Neural crest cell (in vitro differentiated cells): Measurements from ENCODE around the gene STARD3NL. TPM values are rescaled to one million over a fixed set of nuclear protein-coding genes. Genes with fewer than 3 reads are reported as not detected.

Source experiments
- DNase-seq: peaks from one replicate; pipeline ENCODE4 v3.0.0; 2021; ENCODE audit warnings: low read depth, mixed read lengths, low spot score
- H3K27ac Mint-ChIP-seq: one replicate; pipeline ENCODE4 v1.8.0; 2021; ENCODE audit warnings: mild to moderate bottlenecking, mixed read lengths; ENCODE audit not compliant: unreplicated experiment
- H3K27me3 Mint-ChIP-seq: 2 replicates; pipeline ENCODE4 v1.8.0; 2021; ENCODE audit warnings: low read depth, mild to moderate bottlenecking, mixed read lengths
- H3K36me3 Mint-ChIP-seq: 2 replicates; pipeline ENCODE4 v1.8.0; 2021; ENCODE audit warnings: low read depth, mild to moderate bottlenecking, mixed read lengths
- H3K4me1 Mint-ChIP-seq: 2 replicates; pipeline ENCODE4 v1.8.0; 2021; ENCODE audit warnings: mixed read lengths
- H3K4me3 Mint-ChIP-seq: one replicate; pipeline ENCODE4 v1.8.0; 2021; ENCODE audit warnings: mild to moderate bottlenecking, mixed read lengths
- H3K9me3 Mint-ChIP-seq: 2 replicates; pipeline ENCODE4 v1.8.0; 2021; ENCODE audit warnings: mixed read lengths
- long read RNA-seq: library from polyadenylated mRNA; unstranded; transcript quantifications from one replicate; pipeline ENCODE4 v2.0.0, GENCODE V29; 2020
- total RNA-seq: library from RNA; stranded (reverse); gene quantifications from 2 replicates; pipeline ENCODE4 v1.2.1, GENCODE V29; 2021
- TF ChIP-seq, protein P1 (sequence below): fragments of 200-600 bp; sonication (generic); conservative IDR thresholded peaks from 2 replicates; pipeline ENCODE4 v1.5.0; 2021; ENCODE audit warnings: antibody characterized with exemption, mild to moderate bottlenecking

Gene STARD3NL, protein sequence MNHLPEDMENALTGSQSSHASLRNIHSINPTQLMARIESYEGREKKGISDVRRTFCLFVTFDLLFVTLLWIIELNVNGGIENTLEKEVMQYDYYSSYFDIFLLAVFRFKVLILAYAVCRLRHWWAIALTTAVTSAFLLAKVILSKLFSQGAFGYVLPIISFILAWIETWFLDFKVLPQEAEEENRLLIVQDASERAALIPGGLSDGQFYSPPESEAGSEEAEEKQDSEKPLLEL
- 61.5 and 62.4 TPM in 2 replicates for total RNA-seq
- long read RNA-seq, transcript STARD3NL-204 (8 exons, 1,341 nt): minor isoform, 8 of 224 reads
- long read RNA-seq, transcript STARD3NL-202 (10 exons, 1,365 nt): minor isoform, 29 of 224 reads
- long read RNA-seq, transcript STARD3NL-201 (9 exons, 1,728 nt): major isoform, 169 of 224 reads
- long read RNA-seq, partial matches to known transcripts: 7 of 224 reads
- long read RNA-seq, other reads (novel, unspliced or antisense): 11 of 224 reads

DNA sequence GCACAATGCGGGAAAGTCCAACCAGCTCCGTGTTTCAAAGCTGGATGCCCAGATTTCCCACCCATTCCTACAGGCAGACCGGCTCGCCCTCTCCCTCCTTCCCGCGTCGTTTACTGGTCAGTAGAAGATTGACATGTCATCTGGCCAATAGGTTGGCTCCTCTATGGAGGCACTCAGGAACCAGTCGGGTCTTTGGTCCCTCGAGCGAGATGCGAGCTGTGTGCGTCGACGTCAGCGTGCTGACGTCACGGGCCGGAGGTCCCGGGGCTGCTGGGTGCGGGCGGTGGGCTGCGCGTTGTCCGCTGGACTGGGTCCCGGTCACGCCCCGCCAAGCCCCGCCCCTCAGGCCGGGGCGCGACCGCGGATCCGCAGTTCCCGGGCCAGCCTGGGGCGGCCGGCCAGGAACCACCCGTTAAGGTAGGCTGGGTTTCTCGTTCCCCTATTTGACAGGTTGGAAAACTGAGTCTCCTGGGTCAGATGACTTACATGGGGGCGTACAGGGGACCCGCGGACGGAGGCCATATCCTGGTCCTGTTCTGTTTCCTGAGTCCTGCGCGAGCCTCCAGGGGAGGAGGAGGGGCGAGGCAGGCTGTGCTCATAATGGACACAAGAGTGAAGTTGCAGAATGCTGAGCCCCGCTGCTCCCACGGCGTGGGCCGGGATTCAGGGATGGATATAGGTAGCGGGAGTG lies at the start of gene STARD3NL:
TSS of gene STARD3NL (plus strand) at position 242 of the 691 bp plus-strand sequence. CDS start 29,260 bp downstream, outside the sequence.
- peaks cover 4% of the 10 kb centered on the region for H3K9me3 Mint-ChIP-seq
- DNase-seq: peak; percentile 95

DNA sequence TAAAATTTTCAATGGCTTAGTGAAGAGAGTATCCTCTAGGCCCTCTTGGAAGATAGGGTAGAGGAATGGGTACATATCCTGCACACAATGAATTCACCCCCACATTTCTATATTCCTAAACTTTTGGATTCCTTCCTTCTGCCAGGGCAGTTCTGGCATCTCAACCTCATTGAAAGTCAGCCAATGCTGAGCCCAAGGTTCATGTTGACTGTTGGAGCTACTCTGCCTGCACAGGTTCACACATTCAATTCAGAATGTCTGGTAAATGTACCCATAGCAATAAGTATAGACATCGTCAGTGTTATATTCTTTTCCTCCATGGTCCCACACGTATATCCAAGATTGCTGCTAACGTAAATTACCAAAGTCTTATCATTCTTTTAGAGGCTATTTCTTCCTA lies 48.9 kb upstream of the STARD3NL start:
- H3K4me1 Mint-ChIP-seq: no peaks in the 10 kb centered on the region
- H3K27me3 Mint-ChIP-seq: no peaks in the 10 kb centered on the region
- no peak for DNase-seq
- no peaks in the 10 kb centered on the region for H3K36me3 Mint-ChIP-seq
- H3K4me3 Mint-ChIP-seq: no peak overlapping the region
- TF ChIP-seq, protein P1, sequence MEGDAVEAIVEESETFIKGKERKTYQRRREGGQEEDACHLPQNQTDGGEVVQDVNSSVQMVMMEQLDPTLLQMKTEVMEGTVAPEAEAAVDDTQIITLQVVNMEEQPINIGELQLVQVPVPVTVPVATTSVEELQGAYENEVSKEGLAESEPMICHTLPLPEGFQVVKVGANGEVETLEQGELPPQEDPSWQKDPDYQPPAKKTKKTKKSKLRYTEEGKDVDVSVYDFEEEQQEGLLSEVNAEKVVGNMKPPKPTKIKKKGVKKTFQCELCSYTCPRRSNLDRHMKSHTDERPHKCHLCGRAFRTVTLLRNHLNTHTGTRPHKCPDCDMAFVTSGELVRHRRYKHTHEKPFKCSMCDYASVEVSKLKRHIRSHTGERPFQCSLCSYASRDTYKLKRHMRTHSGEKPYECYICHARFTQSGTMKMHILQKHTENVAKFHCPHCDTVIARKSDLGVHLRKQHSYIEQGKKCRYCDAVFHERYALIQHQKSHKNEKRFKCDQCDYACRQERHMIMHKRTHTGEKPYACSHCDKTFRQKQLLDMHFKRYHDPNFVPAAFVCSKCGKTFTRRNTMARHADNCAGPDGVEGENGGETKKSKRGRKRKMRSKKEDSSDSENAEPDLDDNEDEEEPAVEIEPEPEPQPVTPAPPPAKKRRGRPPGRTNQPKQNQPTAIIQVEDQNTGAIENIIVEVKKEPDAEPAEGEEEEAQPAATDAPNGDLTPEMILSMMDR: no peak
- no peak overlapping the region for H3K27ac Mint-ChIP-seq
- peaks cover 3% of the 10 kb centered on the region for H3K9me3 Mint-ChIP-seq

More for the DNA sequence above, at the start of gene STARD3NL:
- Mint-ChIP-seq H3K4me3 (peak within 1 kb of the TSS; percentile 91), H3K27ac (peak within 1 kb of the TSS; percentile 98), H3K27me3 (peaks cover 8% of the 10 kb centered on the region), H3K36me3 (no peaks in the 10 kb centered on the region), H3K4me1 (peaks cover 34% of the 10 kb centered on the region)
- TF ChIP-seq, protein P1: no peak

DNA sequence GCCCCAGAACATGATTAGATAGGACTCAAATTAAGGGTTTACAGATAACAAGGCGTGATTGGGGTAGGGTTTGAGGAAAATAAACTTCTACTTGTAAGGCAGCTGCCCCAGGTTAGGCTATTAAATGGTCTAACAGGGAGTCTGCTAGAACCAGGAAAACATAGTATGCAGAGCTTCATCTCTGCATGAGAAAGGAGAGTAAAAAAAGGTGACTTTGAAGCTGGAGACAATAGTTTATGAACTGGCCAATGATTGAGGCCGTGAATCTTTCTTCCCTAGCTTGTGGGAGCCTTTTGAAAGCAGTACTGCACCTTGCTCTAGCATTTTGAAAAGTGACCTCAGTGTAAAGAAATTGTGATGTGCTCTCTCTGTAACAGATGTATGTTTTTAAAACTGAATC lies 48.5 kb upstream of the STARD3NL start:
- no peak overlapping the region for H3K27ac Mint-ChIP-seq
- H3K4me3 Mint-ChIP-seq: no peak overlapping the region

DNA sequence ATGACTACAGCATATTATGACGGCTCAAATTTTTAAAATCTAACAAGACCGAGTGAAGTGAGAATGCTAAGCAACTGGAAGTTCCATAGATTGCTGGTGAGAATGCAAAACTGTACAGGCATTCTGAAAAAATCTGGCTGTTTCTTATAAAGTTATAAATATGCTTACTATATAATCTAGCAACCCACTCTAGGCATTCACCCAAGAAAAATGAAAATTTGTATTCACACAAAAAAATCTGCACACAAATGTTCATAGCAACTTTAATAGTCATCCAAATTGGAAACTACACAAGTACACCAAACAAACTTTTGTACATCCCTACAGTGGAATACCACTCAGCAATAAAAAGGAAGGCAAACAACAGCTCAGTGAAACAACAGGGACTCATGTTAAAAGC lies 39.9 kb upstream of the STARD3NL start:
- DNase-seq: no peak
- Mint-ChIP-seq H3K27ac (no peak overlapping the region), H3K4me3 (no peak overlapping the region), H3K4me1 (no peaks in the 10 kb centered on the region), H3K9me3 (peaks cover 4% of the 10 kb centered on the region), H3K27me3 (no peaks in the 10 kb centered on the region), H3K36me3 (no peaks in the 10 kb centered on the region)
- TF ChIP-seq, protein P1: no peak

More for the DNA sequence above, 48.5 kb upstream of the STARD3NL start:
- H3K36me3 Mint-ChIP-seq: no peaks in the 10 kb centered on the region
- H3K9me3 Mint-ChIP-seq: peaks cover 3% of the 10 kb centered on the region
- no peak for DNase-seq
- no peaks in the 10 kb centered on the region for H3K27me3 Mint-ChIP-seq
- TF ChIP-seq, protein P1: no peak
- H3K4me1 Mint-ChIP-seq: no peaks in the 10 kb centered on the region

DNA sequence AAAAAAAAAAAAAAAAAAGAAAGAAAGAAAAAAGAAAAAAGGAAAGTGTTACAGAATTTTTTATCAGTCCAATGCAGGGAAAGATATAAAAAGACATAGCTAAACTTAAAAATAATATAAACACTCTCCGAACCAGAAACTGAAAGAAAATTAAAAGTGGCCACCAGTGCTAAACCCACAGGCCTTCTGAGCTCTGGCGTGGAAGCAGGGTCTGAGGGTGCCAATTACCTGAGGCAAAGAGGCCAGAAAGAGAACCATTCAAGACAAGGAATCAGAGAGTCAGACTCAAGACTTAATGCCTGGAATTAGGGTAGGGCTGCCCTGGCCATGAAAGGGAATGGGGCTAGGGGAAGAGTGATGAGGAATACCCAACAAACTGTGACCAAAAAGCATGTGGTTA lies 36.9 kb upstream of the STARD3NL start:
- no peaks in the 10 kb centered on the region for H3K4me1 Mint-ChIP-seq
- H3K9me3 Mint-ChIP-seq: no peaks in the 10 kb centered on the region
- TF ChIP-seq, protein P1: no peak
- no peaks in the 10 kb centered on the region for H3K36me3 Mint-ChIP-seq
- no peaks in the 10 kb centered on the region for H3K27me3 Mint-ChIP-seq
- H3K27ac Mint-ChIP-seq: no peak overlapping the region
- no peak for DNase-seq
- H3K4me3 Mint-ChIP-seq: no peak overlapping the region
